ENCODE data around the gene ERP44.
"Not testable (repeated sequence)": the region's sequence is repeated elsewhere in the genome, so short reads cannot be mapped to it uniquely, and the experiment has no call there.

ERP44 gene

GRCh38 chr9:100067990-100068389, 30.8 kb downstream of the ERP44 start:
- not testable (repeated sequence) for DNase-seq (ENCODE audit: low read depth in 2 of 2)

- DNase-seq (ENCODE audit: low read depth in 2 of 2): no peak
Measured at GRCh38 chr9:100066539-100066938, 32.3 kb downstream of the ERP44 start.

GRCh38 chr9:100064872-100065581, 33.8 kb downstream of the ERP44 start:
- no peak for DNase-seq (ENCODE audit: low read depth in 2 of 2)

- no peak for DNase-seq (ENCODE audit: low read depth in 2 of 2)
Measured at GRCh38 chr9:100063185-100063584, 35.6 kb downstream of the ERP44 start.

GRCh38 chr9:100062683-100063082, 36.1 kb downstream of the ERP44 start:
- not testable (repeated sequence) for DNase-seq (ENCODE audit: low read depth in 2 of 2)

GRCh38 chr9:100058699-100059579, 39.9 kb downstream of the ERP44 start:
- no peak for DNase-seq (ENCODE audit: low read depth in 2 of 2)

GRCh38 chr9:100057624-100058023, 41.2 kb downstream of the ERP44 start:
- no peak for DNase-seq (ENCODE audit: low read depth in 2 of 2)

GRCh38 chr9:100056561-100056960, 42.2 kb downstream of the ERP44 start:
- no peak for DNase-seq (ENCODE audit: low read depth in 2 of 2)

- DNase-seq (ENCODE audit: low read depth in 2 of 2): no peak
Measured at GRCh38 chr9:100052375-100052774, 46.4 kb downstream of the ERP44 start.

- no peak for DNase-seq (ENCODE audit: low read depth in 2 of 2)
Measured at GRCh38 chr9:100049551-100049950, 49.2 kb downstream of the ERP44 start.

- no peak for DNase-seq (ENCODE audit: low read depth in 2 of 2)
Measured at GRCh38 chr9:100038472-100038871, 60.3 kb downstream of the ERP44 start.

- DNase-seq (ENCODE audit: low read depth in 2 of 2): no peak
Measured at GRCh38 chr9:100033877-100034551, 64.8 kb downstream of the ERP44 start.

- DNase-seq (ENCODE audit: low read depth in 2 of 2): no peak
Measured at GRCh38 chr9:100030548-100030947, 68.3 kb downstream of the ERP44 start.

- no peak for DNase-seq (ENCODE audit: low read depth in 2 of 2)
Measured at GRCh38 chr9:100029251-100029650, 69.5 kb downstream of the ERP44 start.

- peak; percentile 13 to 32 for DNase-seq (ENCODE audit: low read depth in 2 of 2)
Measured at GRCh38 chr9:100028201-100028784, 70.5 kb downstream of the ERP44 start.

- no peak for DNase-seq (ENCODE audit: low read depth in 2 of 2)
Measured at GRCh38 chr9:100027543-100027942, 71.3 kb downstream of the ERP44 start.

GRCh38 chr9:100021931-100022330, 76.9 kb downstream of the ERP44 start:
- no peak for DNase-seq (ENCODE audit: low read depth in 2 of 2)

- DNase-seq (ENCODE audit: low read depth in 2 of 2): no peak
Measured at GRCh38 chr9:100020121-100020795, 78.5 kb downstream of the ERP44 start.

GRCh38 chr9:100019541-100019940, 79.3 kb downstream of the ERP44 start:
- no peak for DNase-seq (ENCODE audit: low read depth in 2 of 2)

- DNase-seq (ENCODE audit: low read depth in 2 of 2): no peak
Measured at GRCh38 chr9:100014846-100015245, 84.0 kb downstream of the ERP44 start.

GRCh38 chr9:100013573-100013972, 85.2 kb downstream of the ERP44 start:
- DNase-seq (ENCODE audit: low read depth in 2 of 2): no peak

Measured in stimulated activated CD4-positive, alpha-beta T cell treated with anti-CD3 and anti-CD28 coated beads, Interleukin-1b, Interleukin-23, amount 100 ng/mL, for 1 hour (primary cell).